Panc1 (cell line): ENCODE measurements around the gene NCK2. TPM values are rescaled to one million over a fixed set of nuclear protein-coding genes. Genes with fewer than 3 reads are reported as not detected.

ENCODE experiments used
- ATAC-seq: fragments of 200-7000 bp; cut with Tn5 transposase; 2 replicates; pipeline ENCODE4 v1.9.1; 2020; ENCODE audit warnings: mild to moderate bottlenecking, moderate library complexity
- BruUV-seq: library from RNA; stranded (reverse); fragments of 400-500 nt; replicated peaks from 2 replicates; lab custom pipeline; 2021; lab: Mats Ljungman, UMichigan
- CTCF ChIA-PET: fragments of 300-600 bp; sonication (Branson Sonifier 250); formaldehyde crosslinking; loops from one replicate; lab custom pipeline; 2022; ENCODE audit warnings: antibody characterized with exemption; lab: Charles Lee
- POLR2A ChIA-PET: fragments of 300-600 bp; sonication (Branson Sonifier 250); formaldehyde crosslinking; loops from one replicate; lab custom pipeline; 2022; ENCODE audit warnings: antibody characterized with exemption; lab: Charles Lee
- DNase-seq: peaks from one replicate; pipeline ENCODE4 v3.0.0-alpha.2; 2010; ENCODE audit warnings: low read depth, low spot score
- H3K27ac ChIP-seq: 2 replicates; pipeline ENCODE4 v1.5.1; 2011; ENCODE audit warnings: mild to moderate bottlenecking, low read length, inconsistent platforms
- H3K27me3 ChIP-seq: fragments of 200-500 bp; sonication (Bioruptor generic); 2 replicates; pipeline ENCODE4 v1.6.0; 2014; ENCODE audit warnings: low read length, inconsistent platforms; ENCODE audit not compliant: control insufficient read depth, insufficient read depth
- H3K36me3 ChIP-seq: fragments of 200-500 bp; sonication (Bioruptor generic); 2 replicates; pipeline ENCODE4 v1.5.1; 2014; ENCODE audit warnings: inconsistent platforms, mild to moderate bottlenecking, low read length, moderate library complexity; ENCODE audit not compliant: control insufficient read depth, insufficient read depth
- H3K4me1 ChIP-seq: 2 replicates; pipeline ENCODE4 v1.5.1; 2011; ENCODE audit warnings: inconsistent platforms, mild to moderate bottlenecking, low read length, moderate library complexity; ENCODE audit not compliant: control insufficient read depth, insufficient read depth
- H3K4me3 ChIP-seq, 2 experiments: 2 replicates each; pipeline ENCODE4 v1.5.1; 2011 to 2012; ENCODE audit warnings: low read depth in 2 of 2, low read length in 2 of 2, mild to moderate bottlenecking in 2 of 2, inconsistent platforms in 1 of 2, moderate library complexity in 1 of 2
- H3K9me3 ChIP-seq: fragments of 200-500 bp; sonication (Bioruptor generic); 2 replicates; pipeline ENCODE4 v1.5.1; 2014; ENCODE audit warnings: low read depth, mild to moderate bottlenecking, inconsistent platforms, low read length, moderate library complexity; ENCODE audit not compliant: control insufficient read depth, insufficient read depth
- POLR2AphosphoS5 ChIP-seq: IDR thresholded peaks from 2 replicates; pipeline ENCODE4 v1.6.1; 2012; ENCODE audit warnings: mild to moderate bottlenecking, low read depth, low read length, moderate library complexity
- SIN3A ChIP-seq: IDR thresholded peaks from 2 replicates; pipeline ENCODE4 v1.6.1; 2012; ENCODE audit warnings: low read depth, mild to moderate bottlenecking, low read length, moderate library complexity, borderline replicate concordance; ENCODE audit not compliant: insufficient read depth
- TCF7L2 ChIP-seq: IDR thresholded peaks from 2 replicates; pipeline ENCODE4 v1.6.1; 2011; ENCODE audit warnings: mild to moderate bottlenecking, low read depth, low read length, inconsistent platforms
- in situ Hi-C: cut with HindIII; loops from 2 replicates; pipeline ENCODE4 v1.10.0; 2016; ENCODE audit warnings: low sequenced_read_pairs, low pct_unique_long_range_greater_than_20kb
- intact Hi-C: fragments of 100-400 bp; cut with micrococcal nuclease; formaldehyde crosslinking; loops from one replicate; pipeline ENCODE4 v1.10.0; 2022; ENCODE audit not compliant: unreplicated experiment
- total RNA-seq: library from RNA; stranded (reverse); gene quantifications from one replicate; pipeline ENCODE4 v1.2.1, GENCODE V29; 2021; ENCODE audit not compliant: unreplicated experiment
- TF ChIP-seq, protein P1 (sequence below), 2 experiments: IDR thresholded peaks; 2 replicates each; pipeline ENCODE4 v1.6.1; 2011 to 2012; ENCODE audit warnings: low read depth in 2 of 2, control low read depth in 1 of 2, low read length in 1 of 2, mild to moderate bottlenecking in 1 of 2, moderate library complexity in 1 of 2; ENCODE audit not compliant: insufficient read depth in 1 of 2
- TF ChIP-seq, protein P2 (sequence below): fragments of 450-650 bp; IDR thresholded peaks from 2 replicates; pipeline ENCODE4 v1.5.1; 2017; ENCODE audit warnings: mild to moderate bottlenecking

NCK2 gene
- total RNA-seq, 1 experiment from 2014 or later, result 60.7 TPM

DNA sequence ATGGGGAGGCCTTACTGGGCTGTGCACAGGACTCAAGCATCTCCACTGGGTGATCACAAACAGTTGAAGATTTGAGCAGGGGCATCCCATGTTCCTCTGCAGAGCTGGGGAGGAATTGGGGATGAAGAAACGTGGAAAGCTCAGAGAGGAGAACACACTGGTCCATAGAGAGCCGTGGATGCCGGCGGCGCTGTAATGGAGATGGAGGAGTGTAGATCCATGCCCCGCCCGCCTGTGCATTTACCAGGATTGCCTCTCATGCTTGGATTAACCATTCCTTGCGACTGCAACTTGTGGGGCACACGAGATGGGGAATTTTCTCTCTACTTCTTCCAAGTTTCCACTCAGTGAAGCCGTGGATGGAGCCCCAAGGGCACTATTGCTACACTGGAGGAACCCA is 115.9 kb downstream of the NCK2 start:
- TF ChIP-seq, protein P1, sequence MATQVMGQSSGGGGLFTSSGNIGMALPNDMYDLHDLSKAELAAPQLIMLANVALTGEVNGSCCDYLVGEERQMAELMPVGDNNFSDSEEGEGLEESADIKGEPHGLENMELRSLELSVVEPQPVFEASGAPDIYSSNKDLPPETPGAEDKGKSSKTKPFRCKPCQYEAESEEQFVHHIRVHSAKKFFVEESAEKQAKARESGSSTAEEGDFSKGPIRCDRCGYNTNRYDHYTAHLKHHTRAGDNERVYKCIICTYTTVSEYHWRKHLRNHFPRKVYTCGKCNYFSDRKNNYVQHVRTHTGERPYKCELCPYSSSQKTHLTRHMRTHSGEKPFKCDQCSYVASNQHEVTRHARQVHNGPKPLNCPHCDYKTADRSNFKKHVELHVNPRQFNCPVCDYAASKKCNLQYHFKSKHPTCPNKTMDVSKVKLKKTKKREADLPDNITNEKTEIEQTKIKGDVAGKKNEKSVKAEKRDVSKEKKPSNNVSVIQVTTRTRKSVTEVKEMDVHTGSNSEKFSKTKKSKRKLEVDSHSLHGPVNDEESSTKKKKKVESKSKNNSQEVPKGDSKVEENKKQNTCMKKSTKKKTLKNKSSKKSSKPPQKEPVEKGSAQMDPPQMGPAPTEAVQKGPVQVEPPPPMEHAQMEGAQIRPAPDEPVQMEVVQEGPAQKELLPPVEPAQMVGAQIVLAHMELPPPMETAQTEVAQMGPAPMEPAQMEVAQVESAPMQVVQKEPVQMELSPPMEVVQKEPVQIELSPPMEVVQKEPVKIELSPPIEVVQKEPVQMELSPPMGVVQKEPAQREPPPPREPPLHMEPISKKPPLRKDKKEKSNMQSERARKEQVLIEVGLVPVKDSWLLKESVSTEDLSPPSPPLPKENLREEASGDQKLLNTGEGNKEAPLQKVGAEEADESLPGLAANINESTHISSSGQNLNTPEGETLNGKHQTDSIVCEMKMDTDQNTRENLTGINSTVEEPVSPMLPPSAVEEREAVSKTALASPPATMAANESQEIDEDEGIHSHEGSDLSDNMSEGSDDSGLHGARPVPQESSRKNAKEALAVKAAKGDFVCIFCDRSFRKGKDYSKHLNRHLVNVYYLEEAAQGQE (IDR thresholded peaks at IDR 0.05; ENCODE audit: insufficient read depth in 1 of 2, low read depth in 2 of 2, low read length in 1 of 2), result no peak
- TF ChIP-seq TCF7L2 (no peak), SIN3A (no peak), POLR2AphosphoS5 (no peak)
- TF ChIP-seq, protein P2, sequence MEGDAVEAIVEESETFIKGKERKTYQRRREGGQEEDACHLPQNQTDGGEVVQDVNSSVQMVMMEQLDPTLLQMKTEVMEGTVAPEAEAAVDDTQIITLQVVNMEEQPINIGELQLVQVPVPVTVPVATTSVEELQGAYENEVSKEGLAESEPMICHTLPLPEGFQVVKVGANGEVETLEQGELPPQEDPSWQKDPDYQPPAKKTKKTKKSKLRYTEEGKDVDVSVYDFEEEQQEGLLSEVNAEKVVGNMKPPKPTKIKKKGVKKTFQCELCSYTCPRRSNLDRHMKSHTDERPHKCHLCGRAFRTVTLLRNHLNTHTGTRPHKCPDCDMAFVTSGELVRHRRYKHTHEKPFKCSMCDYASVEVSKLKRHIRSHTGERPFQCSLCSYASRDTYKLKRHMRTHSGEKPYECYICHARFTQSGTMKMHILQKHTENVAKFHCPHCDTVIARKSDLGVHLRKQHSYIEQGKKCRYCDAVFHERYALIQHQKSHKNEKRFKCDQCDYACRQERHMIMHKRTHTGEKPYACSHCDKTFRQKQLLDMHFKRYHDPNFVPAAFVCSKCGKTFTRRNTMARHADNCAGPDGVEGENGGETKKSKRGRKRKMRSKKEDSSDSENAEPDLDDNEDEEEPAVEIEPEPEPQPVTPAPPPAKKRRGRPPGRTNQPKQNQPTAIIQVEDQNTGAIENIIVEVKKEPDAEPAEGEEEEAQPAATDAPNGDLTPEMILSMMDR, result no peak
- no peak overlapping the region for H3K4me3 ChIP-seq
- no peaks in the 10 kb centered on the region for H3K27me3 ChIP-seq
- POLR2A ChIA-PET, result no interaction called here
- H3K9me3 ChIP-seq, result no peaks in the 10 kb centered on the region
- no peaks in the 10 kb centered on the region for H3K4me1 ChIP-seq
- BruUV-seq, result no TSS peak
- no peak for ATAC-seq
- CTCF ChIA-PET, result no interaction called here
- in situ Hi-C loops, result no loop called here
- H3K36me3 ChIP-seq, result no peaks in the 10 kb centered on the region
- H3K27ac ChIP-seq, result no peak overlapping the region
- DNase-seq, result no peak
- intact Hi-C loops, result no loop called here

- Histone ChIP-seq H3K36me3 (no peaks in the 10 kb centered on the region), H3K27ac (no peak overlapping the region), H3K4me3 (no peak overlapping the region), H3K27me3 (no peaks in the 10 kb centered on the region), H3K9me3 (no peaks in the 10 kb centered on the region), H3K4me1 (no peaks in the 10 kb centered on the region)
- ChIA-PET POLR2A (no interaction called here), CTCF (no interaction called here)
- in situ Hi-C loops (no loop called here), intact Hi-C loops (no loop called here)
- ATAC-seq, result no peak
- TF ChIP-seq, protein P2, result no peak
- no peak for TF ChIP-seq POLR2AphosphoS5
- TF ChIP-seq TCF7L2, result no peak
- TF ChIP-seq, protein P1 (IDR thresholded peaks at IDR 0.05; ENCODE audit: insufficient read depth in 1 of 2, low read depth in 2 of 2, low read length in 1 of 2), result no peak
- TF ChIP-seq SIN3A, result no peak
- no peak for DNase-seq
- BruUV-seq, result no TSS peak
Observed at GRCh38 chr2:105861200-105861599, 116.5 kb downstream of the NCK2 start.
